HEK293T (cell line): ENCODE results near the gene TSTD2.

ENCODE experiments used
- CTBP1 ChIP-seq: fragments of 450-650 bp; IDR thresholded peaks from 2 replicates; pipeline ENCODE4 v1.6.1; 2016; ENCODE audit warnings: borderline replicate concordance
- FOXA1 ChIP-seq: fragments of 450-650 bp; IDR thresholded peaks from 2 replicates; pipeline ENCODE4 v1.6.1; 2016; ENCODE audit warnings: mild to moderate bottlenecking
- LEF1 ChIP-seq: fragments of 450-650 bp; IDR thresholded peaks from 2 replicates; pipeline ENCODE4 v1.6.1; 2017; ENCODE audit warnings: mild to moderate bottlenecking, borderline replicate concordance
- SP1 ChIP-seq: fragments of 450-650 bp; IDR thresholded peaks from 2 replicates; pipeline ENCODE4 v1.6.1; 2017

GRCh38 chr9:97628668-97629067, 4.5 kb downstream of the TSTD2 start:
- TF ChIP-seq SP1: no peak
- no peak for TF ChIP-seq CTBP1
- TF ChIP-seq FOXA1: no peak
- TF ChIP-seq LEF1: no peak
